Measurements from ENCODE around the gene CLEC9A. TPM values are rescaled to one million over a fixed set of nuclear protein-coding genes. Genes with fewer than 3 reads are reported as not detected.

The CLEC9A gene
- total and polyA plus RNA-seq, 2 experiments from 2014 or later = not detected

DNA sequence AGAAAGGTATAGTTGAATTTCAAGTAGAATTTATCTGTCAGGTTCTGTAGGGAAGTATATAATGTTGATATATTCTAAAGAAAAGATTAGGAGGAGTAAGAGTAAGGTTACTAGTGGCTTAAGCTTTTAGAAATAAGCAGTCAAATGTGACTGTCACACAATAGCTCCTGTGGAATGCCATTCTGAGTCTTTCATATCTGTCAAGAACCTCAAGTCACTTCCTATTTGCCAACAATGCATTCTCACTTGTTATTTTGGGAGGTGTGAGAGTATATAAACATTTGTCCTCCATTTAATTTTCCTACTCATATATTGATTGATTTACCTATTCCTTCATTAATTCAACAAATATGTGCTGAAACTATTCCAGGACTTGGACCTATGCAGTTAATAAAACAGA is 11.7 kb downstream of the CLEC9A start:
- Histone ChIP-seq H3K36me3 (ENCODE audit: low read depth) (no peaks in the 10 kb centered on the region), H3K9me2 (ENCODE audit: insufficient read depth) (no peaks in the 10 kb centered on the region), H3K9me3 (ENCODE audit: low read depth) (no peaks in the 10 kb centered on the region), H3K4me3 (no peak overlapping the region), H3K4me2 (ENCODE audit: unreplicated experiment) (no peak overlapping the region), H3K4me1 (ENCODE audit: insufficient read depth) (no peaks in the 10 kb centered on the region), H3K79me2 (ENCODE audit: insufficient read depth) (no peaks in the 10 kb centered on the region), H2AFZ (no peak overlapping the region), H3K9ac (no peak overlapping the region), H3K27ac (no peak overlapping the region), H3F3A (ENCODE audit: insufficient read depth) (no peaks in the 10 kb centered on the region), H3K27me3 (replicated peaks; ENCODE audit: insufficient read depth) (no peaks in the 10 kb centered on the region), H4K20me1 (ENCODE audit: insufficient read depth) (no peaks in the 10 kb centered on the region)
- in situ Hi-C loops (cut with MboI) = no loop called here
- no peak for DNase-seq
- TF ChIP-seq EZH2 (IDR thresholded peaks at IDR 0.05; ENCODE audit: insufficient read depth, poor library complexity, severe bottlenecking) = no peak
- no peak for TF ChIP-seq EZH2phosphoT487 (IDR thresholded peaks at IDR 0.05; ENCODE audit: insufficient read depth, low read depth)

DNA sequence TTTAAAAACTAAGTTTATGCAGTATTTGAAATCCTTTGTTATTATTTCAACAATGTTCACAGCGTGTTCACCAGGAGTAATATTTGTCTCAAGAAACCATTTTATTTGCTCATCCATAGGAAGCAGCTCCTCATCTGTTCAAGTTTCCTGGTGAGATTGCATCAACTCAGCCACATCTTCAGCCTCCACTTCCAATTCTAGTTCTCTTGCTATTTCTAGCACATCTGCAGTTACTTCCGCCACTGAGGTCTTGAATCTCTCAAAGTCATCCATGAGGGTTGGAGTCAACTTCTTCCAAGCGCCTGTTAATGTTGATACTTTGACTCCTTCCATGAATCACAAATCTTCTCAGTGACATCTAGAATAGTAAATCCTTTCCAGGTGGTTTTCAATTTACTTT is 18.0 kb downstream of the CLEC9A start:
- Histone ChIP-seq H3K36me3 (ENCODE audit: low read depth) (no peaks in the 10 kb centered on the region), H3K9me3 (ENCODE audit: low read depth) (no peaks in the 10 kb centered on the region), H3F3A (ENCODE audit: insufficient read depth) (no peaks in the 10 kb centered on the region), H3K4me2 (ENCODE audit: unreplicated experiment) (no peak overlapping the region), H3K27ac (no peak overlapping the region), H3K4me1 (ENCODE audit: insufficient read depth) (no peaks in the 10 kb centered on the region), H2AFZ (no peak overlapping the region), H3K4me3 (no peak overlapping the region), H4K20me1 (ENCODE audit: insufficient read depth) (no peaks in the 10 kb centered on the region), H3K9ac (no peak overlapping the region), H3K27me3 (replicated peaks; ENCODE audit: insufficient read depth) (no peaks in the 10 kb centered on the region), H3K9me2 (ENCODE audit: insufficient read depth) (no peaks in the 10 kb centered on the region), H3K79me2 (ENCODE audit: insufficient read depth) (no peaks in the 10 kb centered on the region)
- TF ChIP-seq EZH2phosphoT487 (IDR thresholded peaks at IDR 0.05; ENCODE audit: insufficient read depth, low read depth) (no peak), EZH2 (IDR thresholded peaks at IDR 0.05; ENCODE audit: insufficient read depth, poor library complexity, severe bottlenecking) (no peak)
- WGBS, 2 experiments (ENCODE audit: low coverage in 1 of 2, low lambda C conversion rate in 2 of 2, missing lambda C conversion rate in 2 of 2) = 35 to 41% methylated on average over 3 of the region's 3 CpGs
- in situ Hi-C loops (cut with MboI) = no loop called here
- no peak for DNase-seq

DNA sequence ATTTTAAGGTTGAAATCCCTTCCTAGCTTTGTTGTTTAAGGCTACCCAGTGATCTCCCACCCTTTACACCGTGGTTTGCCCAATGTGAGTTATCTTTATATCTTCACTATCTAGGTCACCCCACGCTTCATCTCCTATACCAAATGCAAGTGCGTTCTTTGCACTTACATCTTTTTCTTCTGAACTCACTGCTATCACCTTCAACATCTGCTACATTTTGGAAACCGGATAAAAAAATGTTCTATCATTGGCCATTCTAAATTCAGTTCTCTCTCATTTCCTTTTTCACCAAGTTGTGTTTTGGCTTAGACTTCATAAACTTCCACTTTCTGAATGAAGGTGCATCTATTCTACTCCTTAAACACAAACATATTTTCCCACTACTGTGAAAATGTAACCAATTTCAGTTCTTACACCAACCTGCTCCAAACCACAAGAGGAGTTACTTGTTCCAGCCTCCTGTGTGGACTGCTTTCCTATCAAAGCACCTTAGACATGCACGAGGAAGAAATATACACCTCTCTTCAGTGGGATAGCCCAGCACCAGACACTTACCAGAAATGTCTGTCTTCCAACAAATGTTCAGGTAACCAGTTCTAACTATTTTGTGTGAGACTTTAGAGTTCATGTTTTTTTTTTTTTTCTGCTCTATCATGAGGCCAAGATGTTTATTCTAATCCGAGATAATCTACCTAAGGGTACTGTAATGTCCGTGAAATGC is 21.9 kb downstream of the CLEC9A start:
- no peak overlapping the region for H3K27ac ChIP-seq
- no peak overlapping the region for H3K4me2 ChIP-seq (ENCODE audit: unreplicated experiment)
- no peaks in the 10 kb centered on the region for H4K20me1 ChIP-seq (ENCODE audit: insufficient read depth)
- DNase-seq = no peak
- H3K27me3 ChIP-seq (replicated peaks; ENCODE audit: insufficient read depth) = no peaks in the 10 kb centered on the region
- H3K4me1 ChIP-seq (ENCODE audit: insufficient read depth) = no peaks in the 10 kb centered on the region
- H3K9me2 ChIP-seq (ENCODE audit: insufficient read depth) = no peaks in the 10 kb centered on the region
- TF ChIP-seq EZH2phosphoT487 (IDR thresholded peaks at IDR 0.05; ENCODE audit: insufficient read depth, low read depth) (no peak), EZH2 (IDR thresholded peaks at IDR 0.05; ENCODE audit: insufficient read depth, poor library complexity, severe bottlenecking) (no peak)
- no peak overlapping the region for H2AFZ ChIP-seq
- no peak overlapping the region for H3K9ac ChIP-seq
- no peaks in the 10 kb centered on the region for H3F3A ChIP-seq (ENCODE audit: insufficient read depth)
- H3K36me3 ChIP-seq (ENCODE audit: low read depth) = no peaks in the 10 kb centered on the region
- no peak overlapping the region for H3K4me3 ChIP-seq
- H3K79me2 ChIP-seq (ENCODE audit: insufficient read depth) = no peaks in the 10 kb centered on the region
- WGBS, 2 experiments (ENCODE audit: low coverage in 1 of 2, low lambda C conversion rate in 2 of 2, missing lambda C conversion rate in 2 of 2) = 66% methylated on average over 7 of the region's 7 CpGs
- no peaks in the 10 kb centered on the region for H3K9me3 ChIP-seq (ENCODE audit: low read depth)
- in situ Hi-C loops (cut with MboI) = no loop called here

DNA sequence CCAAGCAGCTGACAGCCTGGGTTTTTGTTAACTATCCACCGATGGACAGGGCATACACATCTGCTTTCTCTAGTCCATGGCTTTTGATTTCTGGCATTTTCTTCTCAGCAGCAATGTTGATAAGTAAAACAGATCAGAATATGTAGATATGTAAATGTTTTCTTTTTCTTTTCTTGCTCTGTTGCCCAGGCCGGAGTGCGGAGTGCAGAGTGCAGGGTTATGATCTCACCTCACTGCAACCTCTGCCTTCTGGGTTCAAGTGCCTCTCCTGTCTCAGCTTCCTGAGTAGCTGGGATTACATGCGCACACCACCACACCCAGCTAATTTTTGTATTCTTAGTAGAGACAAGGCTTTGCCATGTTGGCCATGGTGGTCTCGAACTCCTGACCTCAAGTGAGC is 27.9 kb downstream of the CLEC9A start:
- in situ Hi-C loops (cut with MboI) = no loop called here
- no peaks in the 10 kb centered on the region for H3K9me2 ChIP-seq (ENCODE audit: insufficient read depth)
- no peaks in the 10 kb centered on the region for H3F3A ChIP-seq (ENCODE audit: insufficient read depth)
- H2AFZ ChIP-seq = no peak overlapping the region
- DNase-seq = no peak
- TF ChIP-seq EZH2 (IDR thresholded peaks at IDR 0.05; ENCODE audit: insufficient read depth, poor library complexity, severe bottlenecking) = no peak
- TF ChIP-seq EZH2phosphoT487 (IDR thresholded peaks at IDR 0.05; ENCODE audit: insufficient read depth, low read depth) = no peak
- H4K20me1 ChIP-seq (ENCODE audit: insufficient read depth) = no peaks in the 10 kb centered on the region
- no peak overlapping the region for H3K27ac ChIP-seq
- no peak overlapping the region for H3K4me3 ChIP-seq
- no peaks in the 10 kb centered on the region for H3K27me3 ChIP-seq (replicated peaks; ENCODE audit: insufficient read depth)
- WGBS, 2 experiments (ENCODE audit: low coverage in 1 of 2, low lambda C conversion rate in 2 of 2, missing lambda C conversion rate in 2 of 2) = 74 to 82% methylated on average over 5 of the region's 5 CpGs
- no peaks in the 10 kb centered on the region for H3K79me2 ChIP-seq (ENCODE audit: insufficient read depth)
- no peaks in the 10 kb centered on the region for H3K9me3 ChIP-seq (ENCODE audit: low read depth)
- no peaks in the 10 kb centered on the region for H3K36me3 ChIP-seq (ENCODE audit: low read depth)
- no peaks in the 10 kb centered on the region for H3K4me1 ChIP-seq (ENCODE audit: insufficient read depth)
- H3K4me2 ChIP-seq (ENCODE audit: unreplicated experiment) = no peak overlapping the region
- no peak overlapping the region for H3K9ac ChIP-seq

DNA sequence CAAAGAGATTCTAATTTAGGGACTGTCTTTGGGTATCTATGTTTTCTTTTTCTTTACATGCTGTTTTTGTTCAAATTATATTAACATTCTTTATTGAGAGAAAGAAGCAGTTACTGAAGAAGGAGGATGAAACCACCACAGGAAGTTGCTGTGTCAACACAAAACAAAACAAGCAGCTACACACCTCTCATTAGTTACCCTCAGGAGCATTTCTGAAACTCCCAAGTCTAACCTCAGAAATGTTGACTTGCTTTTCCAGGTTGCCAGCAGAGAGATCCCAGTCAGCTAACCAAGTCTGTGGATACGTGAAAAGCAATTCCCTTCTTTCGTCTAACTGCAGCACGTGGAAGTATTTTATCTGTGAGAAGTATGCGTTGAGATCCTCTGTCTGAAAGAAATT is 34.8 kb downstream of the CLEC9A start:
- no peak overlapping the region for H3K4me3 ChIP-seq
- no peaks in the 10 kb centered on the region for H3K36me3 ChIP-seq (ENCODE audit: low read depth)
- H3F3A ChIP-seq (ENCODE audit: insufficient read depth) = no peaks in the 10 kb centered on the region
- TF ChIP-seq EZH2phosphoT487 (IDR thresholded peaks at IDR 0.05; ENCODE audit: insufficient read depth, low read depth) (no peak), EZH2 (IDR thresholded peaks at IDR 0.05; ENCODE audit: insufficient read depth, poor library complexity, severe bottlenecking) (no peak)
- no peaks in the 10 kb centered on the region for H3K9me2 ChIP-seq (ENCODE audit: insufficient read depth)
- no peaks in the 10 kb centered on the region for H3K9me3 ChIP-seq (ENCODE audit: low read depth)
- in situ Hi-C loops (cut with MboI) = no loop called here
- no peak overlapping the region for H3K9ac ChIP-seq
- no peak for DNase-seq
- no peak overlapping the region for H3K4me2 ChIP-seq (ENCODE audit: unreplicated experiment)
- no peak overlapping the region for H3K27ac ChIP-seq
- H4K20me1 ChIP-seq (ENCODE audit: insufficient read depth) = no peaks in the 10 kb centered on the region
- no peak overlapping the region for H2AFZ ChIP-seq
- no peaks in the 10 kb centered on the region for H3K27me3 ChIP-seq (replicated peaks; ENCODE audit: insufficient read depth)
- 77 to 78% methylated on average over 4 of the region's 4 CpGs for WGBS, 2 experiments (ENCODE audit: low coverage in 1 of 2, low lambda C conversion rate in 2 of 2, missing lambda C conversion rate in 2 of 2)
- H3K79me2 ChIP-seq (ENCODE audit: insufficient read depth) = no peaks in the 10 kb centered on the region
- peaks cover 18% of the 10 kb centered on the region for H3K4me1 ChIP-seq (ENCODE audit: insufficient read depth)

Measured in GM23248 (cell line).